ENCODE data around the gene LPGAT1. TPM values are rescaled to one million over a fixed set of nuclear protein-coding genes. Genes with fewer than 3 reads are reported as not detected.

LPGAT1 gene
- total and polyA plus RNA-seq, 5 donors = 10.1 to 58.8 (median 35.2) TPM

GRCh38 chr1:211843507-211844298 lies 13.1 kb upstream of the LPGAT1 start:
- intact Hi-C loops (cut with DNase I) = no loop called here
- Histone ChIP-seq H3K27ac (ENCODE audit: low read length) (no peak overlapping the region), H3K4me1 (ENCODE audit: control insufficient read depth, insufficient read depth, low read length) (no peaks in the 10 kb centered on the region), H3K27me3 (ENCODE audit: control insufficient read depth, insufficient read depth) (no peaks in the 10 kb centered on the region), H3K4me3 (ENCODE audit: low read length) (no peak overlapping the region), H3K9me3 (ENCODE audit: control insufficient read depth, low read length) (no peaks in the 10 kb centered on the region)
- WGBS = 82% methylated on average over 7 of the region's 7 CpGs
- DNase-seq (no peak), ATAC-seq (no peak)

DNA sequence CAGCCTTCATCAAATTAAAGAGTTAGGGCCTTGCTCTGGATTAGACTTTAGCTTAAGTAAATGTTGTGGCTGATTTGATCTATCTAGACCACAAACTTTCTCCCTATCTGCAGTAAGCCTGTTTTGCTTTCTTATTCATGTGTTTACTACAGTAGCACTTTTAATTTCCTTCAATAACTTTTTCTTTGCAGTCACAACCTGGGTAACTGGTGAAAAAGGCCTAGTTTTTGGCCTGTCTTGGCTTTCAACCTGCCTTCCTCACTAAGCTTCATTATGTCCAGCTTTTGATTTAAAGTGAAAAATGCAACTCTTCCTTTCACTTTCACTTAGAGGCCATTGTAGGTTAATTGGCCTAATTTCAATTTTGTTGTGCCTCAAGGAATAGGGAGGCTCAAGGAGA lies 12.5 kb upstream of the LPGAT1 start:
- Histone ChIP-seq H3K27me3 (ENCODE audit: control insufficient read depth, insufficient read depth) (no peaks in the 10 kb centered on the region), H3K4me3 (ENCODE audit: low read length) (no peak overlapping the region), H3K9me3 (ENCODE audit: control insufficient read depth, low read length) (no peaks in the 10 kb centered on the region), H3K4me1 (ENCODE audit: control insufficient read depth, insufficient read depth, low read length) (no peaks in the 10 kb centered on the region), H3K27ac (ENCODE audit: low read length) (no peak overlapping the region)
- intact Hi-C loops (cut with DNase I) = no loop called here
- ATAC-seq (no peak), DNase-seq (no peak)

DNA sequence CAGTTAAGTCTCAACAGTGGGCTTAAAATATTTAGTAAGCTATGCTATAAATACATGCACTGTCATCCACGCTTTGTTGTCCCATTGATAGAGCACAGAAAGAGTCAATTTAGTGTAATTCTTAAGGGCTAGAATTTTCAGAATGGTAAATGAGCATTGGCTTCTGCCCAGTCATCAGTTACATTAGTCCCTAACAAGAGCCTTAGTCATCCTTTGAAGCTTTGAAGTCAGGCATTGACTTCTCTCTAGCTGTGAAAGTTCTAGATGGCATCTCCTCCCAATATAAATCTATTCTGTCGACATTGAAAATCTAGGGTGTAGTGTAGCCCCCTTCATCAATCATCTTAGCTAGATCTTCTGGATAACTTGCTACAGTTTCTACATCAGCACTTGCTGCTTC lies 12.0 kb upstream of the LPGAT1 start:
- no peak for DNase-seq
- H3K9me3 ChIP-seq (ENCODE audit: control insufficient read depth, low read length) = no peaks in the 10 kb centered on the region
- H3K4me3 ChIP-seq (ENCODE audit: low read length) = no peak overlapping the region
- no peak overlapping the region for H3K27ac ChIP-seq (ENCODE audit: low read length)
- no peak for ATAC-seq
- WGBS = 86% methylated on average over 2 of the region's 2 CpGs
- intact Hi-C loops (cut with DNase I) = no loop called here
- no peaks in the 10 kb centered on the region for H3K27me3 ChIP-seq (ENCODE audit: control insufficient read depth, insufficient read depth)
- no peaks in the 10 kb centered on the region for H3K4me1 ChIP-seq (ENCODE audit: control insufficient read depth, insufficient read depth, low read length)

DNA sequence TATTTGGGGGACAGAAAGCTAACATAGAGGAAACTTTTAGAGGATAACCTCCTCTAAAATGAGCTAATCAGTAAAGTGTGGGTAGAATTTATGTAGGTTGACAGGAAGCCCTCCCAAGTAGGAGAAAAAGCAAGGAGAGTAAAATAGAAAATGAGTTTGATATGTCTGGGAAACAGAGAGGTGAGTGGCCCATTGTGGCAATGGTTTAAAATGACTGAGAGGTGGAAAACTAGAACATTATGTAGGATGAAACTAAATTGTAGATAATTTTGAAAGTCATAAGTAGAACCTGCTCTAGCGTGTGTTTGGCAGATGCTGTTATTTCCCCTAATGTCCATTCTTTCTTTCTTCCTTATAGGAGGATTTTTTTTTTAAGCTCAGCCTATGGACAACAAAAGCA lies 8.5 kb upstream of the LPGAT1 start:
- Histone ChIP-seq H3K4me3 (ENCODE audit: low read length) (no peak overlapping the region), H3K9me3 (ENCODE audit: control insufficient read depth, low read length) (no peaks in the 10 kb centered on the region), H3K27ac (ENCODE audit: low read length) (no peak overlapping the region), H3K4me1 (ENCODE audit: control insufficient read depth, insufficient read depth, low read length) (no peaks in the 10 kb centered on the region), H3K27me3 (ENCODE audit: control insufficient read depth, insufficient read depth) (no peaks in the 10 kb centered on the region)
- ATAC-seq (no peak), DNase-seq (no peak)
- intact Hi-C loops (cut with DNase I) = loop anchor here (10.0 kb wide), 5 partner anchors 96 to 154 kb away; no protein-coding TSS in a partner anchor
- 89% methylated on average over 1 of the region's 1 CpG for WGBS

- ATAC-seq (no peak), DNase-seq (no peak)
- H3K9me3 ChIP-seq (ENCODE audit: control insufficient read depth, low read length) = no peaks in the 10 kb centered on the region
- H3K4me1 ChIP-seq (ENCODE audit: control insufficient read depth, insufficient read depth, low read length) = peaks cover 2% of the 10 kb centered on the region
- no peak overlapping the region for H3K4me3 ChIP-seq (ENCODE audit: low read length)
- no peaks in the 10 kb centered on the region for H3K27me3 ChIP-seq (ENCODE audit: control insufficient read depth, insufficient read depth)
- 84% methylated on average over 1 of the region's 1 CpG for WGBS
- H3K27ac ChIP-seq (ENCODE audit: low read length) = no peak overlapping the region
- intact Hi-C loops (cut with DNase I) = loop anchor here (5.0 to 10.0 kb wide), 6 partner anchors 102 to 148 kb away; no protein-coding TSS in a partner anchor
Measured at GRCh38 chr1:211833174-211833820, 2.7 kb upstream of the LPGAT1 start.

DNA sequence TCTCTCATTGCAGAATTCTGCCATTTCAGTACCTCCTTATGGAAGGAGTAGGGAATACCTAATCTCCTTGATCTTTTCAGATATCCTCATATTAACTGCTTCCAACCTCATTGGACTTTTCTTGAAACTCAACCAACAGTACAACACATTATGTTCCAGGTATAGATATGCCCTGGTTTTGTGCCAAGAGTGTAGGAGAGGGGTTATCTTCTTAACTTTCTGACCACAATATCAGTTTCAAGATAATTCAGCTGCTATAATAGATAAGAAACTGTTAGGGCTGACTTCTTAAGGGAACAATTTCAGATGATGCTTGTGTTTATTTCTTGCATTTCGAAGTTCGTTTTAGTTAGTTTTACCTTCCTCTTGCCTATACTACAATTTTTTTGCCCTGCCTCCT lies 2.1 kb upstream of the LPGAT1 start:
- no peak overlapping the region for H3K4me3 ChIP-seq (ENCODE audit: low read length)
- intact Hi-C loops (cut with DNase I) = loop anchor here (5.0 to 10.0 kb wide), 6 partner anchors 102 to 148 kb away; no protein-coding TSS in a partner anchor
- no peak overlapping the region for H3K27ac ChIP-seq (ENCODE audit: low read length)
- H3K4me1 ChIP-seq (ENCODE audit: control insufficient read depth, insufficient read depth, low read length) = peaks cover 6% of the 10 kb centered on the region
- H3K27me3 ChIP-seq (ENCODE audit: control insufficient read depth, insufficient read depth) = no peaks in the 10 kb centered on the region
- WGBS = 90% methylated on average over 2 of the region's 2 CpGs
- DNase-seq (no peak), ATAC-seq (no peak)
- H3K9me3 ChIP-seq (ENCODE audit: control insufficient read depth, low read length) = no peaks in the 10 kb centered on the region

GRCh38 chr1:211831558-211832323 lies 1.2 kb upstream of the LPGAT1 start:
- no peak for ATAC-seq
- WGBS = 64% methylated on average over 4 of the region's 4 CpGs
- Histone ChIP-seq H3K4me3 (ENCODE audit: low read length) (no peak overlapping the region), H3K27me3 (ENCODE audit: control insufficient read depth, insufficient read depth) (no peaks in the 10 kb centered on the region), H3K4me1 (ENCODE audit: control insufficient read depth, insufficient read depth, low read length) (peaks cover 6% of the 10 kb centered on the region), H3K27ac (ENCODE audit: low read length) (no peak overlapping the region), H3K9me3 (ENCODE audit: control insufficient read depth, low read length) (no peaks in the 10 kb centered on the region)
- intact Hi-C loops (cut with DNase I) = loop anchor here (5.0 to 10.0 kb wide), 6 partner anchors 103 to 147 kb away; no protein-coding TSS in a partner anchor
- DNase-seq = no peak

- Histone ChIP-seq H3K27me3 (ENCODE audit: control insufficient read depth, insufficient read depth) (no peaks in the 10 kb centered on the region), H3K4me1 (ENCODE audit: control insufficient read depth, insufficient read depth, low read length) (peaks cover 6% of the 10 kb centered on the region), H3K27ac (ENCODE audit: low read length) (peak overlapping the region; percentile 90), H3K4me3 (ENCODE audit: low read length) (peak overlapping the region; percentile 98), H3K9me3 (ENCODE audit: control insufficient read depth, low read length) (no peaks in the 10 kb centered on the region)
- ATAC-seq (no peak), DNase-seq (no peak)
- intact Hi-C loops (cut with DNase I) = loop anchor here (5.0 to 10.0 kb wide), 6 partner anchors 105 to 145 kb away; no protein-coding TSS in a partner anchor
- WGBS = under 1% methylated on average over 45 of the region's 45 CpGs
Measured at GRCh38 chr1:211830055-211830327, 572 bp downstream of the LPGAT1 start.

GRCh38 chr1:211829343-211830054 lies 1.1 kb downstream of the LPGAT1 start:
- no peaks in the 10 kb centered on the region for H3K9me3 ChIP-seq (ENCODE audit: control insufficient read depth, low read length)
- intact Hi-C loops (cut with DNase I) = loop anchor here (5.0 to 10.0 kb wide), 6 partner anchors 105 to 145 kb away; no protein-coding TSS in a partner anchor
- H3K27ac ChIP-seq (ENCODE audit: low read length) = peak overlapping the region; percentile 90
- peak; percentile 29 to 45 for ATAC-seq
- 15% methylated on average over 22 of the region's 22 CpGs for WGBS
- H3K4me1 ChIP-seq (ENCODE audit: control insufficient read depth, insufficient read depth, low read length) = peaks cover 6% of the 10 kb centered on the region
- DNase-seq = peak; percentile 17 to 58 (median 52)
- peak overlapping the region; percentile 98 for H3K4me3 ChIP-seq (ENCODE audit: low read length)
- no peaks in the 10 kb centered on the region for H3K27me3 ChIP-seq (ENCODE audit: control insufficient read depth, insufficient read depth)

DNA sequence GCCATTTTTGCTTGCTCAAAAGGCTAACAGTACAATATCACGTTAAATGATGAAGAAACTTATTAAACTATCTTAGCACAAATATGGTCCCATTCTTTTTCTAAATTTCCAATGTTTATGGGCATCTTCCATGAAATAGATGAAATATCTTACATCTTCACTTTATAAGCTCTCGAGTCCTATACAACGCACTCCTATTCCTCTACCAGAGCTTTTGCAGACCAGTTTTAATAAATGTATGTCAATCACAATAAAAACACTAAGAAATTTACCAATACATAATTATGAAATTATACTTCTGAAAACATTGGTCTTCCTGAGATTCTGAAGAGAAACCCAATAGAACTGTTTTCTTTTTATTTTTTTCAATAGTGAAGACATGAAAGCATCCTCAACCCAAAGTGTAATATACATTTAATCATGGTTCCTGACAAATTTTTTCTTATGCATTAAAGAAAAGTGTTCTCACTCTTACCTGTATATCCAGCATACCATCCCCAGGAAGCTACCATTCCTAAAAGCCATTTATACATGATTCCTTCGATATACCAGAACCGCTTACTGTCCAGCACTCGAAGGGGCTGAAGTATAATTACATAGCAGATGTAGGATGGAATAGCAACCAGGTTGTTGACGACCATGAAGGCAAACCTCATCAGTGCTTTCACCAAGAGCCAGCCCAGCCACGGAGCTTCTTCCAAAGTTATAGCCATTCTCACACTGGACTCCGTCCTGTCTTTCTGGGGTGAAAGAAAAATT lies 1.8 kb downstream of the LPGAT1 start:
- no peaks in the 10 kb centered on the region for H3K27me3 ChIP-seq (ENCODE audit: control insufficient read depth, insufficient read depth)
- intact Hi-C loops (cut with DNase I) = no loop called here
- DNase-seq (no peak), ATAC-seq (no peak)
- peak overlapping the region; percentile 98 for H3K4me3 ChIP-seq (ENCODE audit: low read length)
- no peak overlapping the region for H3K27ac ChIP-seq (ENCODE audit: low read length)
- H3K4me1 ChIP-seq (ENCODE audit: control insufficient read depth, insufficient read depth, low read length) = peaks cover 6% of the 10 kb centered on the region
- no peaks in the 10 kb centered on the region for H3K9me3 ChIP-seq (ENCODE audit: control insufficient read depth, low read length)
- WGBS = 66% methylated on average over 9 of the region's 9 CpGs
